Prostate gland (tissue), 2 donors: Measurements from ENCODE around the gene NLGN3.

Source experiments
- POLR2A ChIP-seq: fragments of 450-650 bp; IDR thresholded peaks from one replicate; pipeline ENCODE4 v1.6.1; 2016; ENCODE audit warnings: antibody characterized with exemption, mild to moderate bottlenecking
- POLR2AphosphoS5 ChIP-seq: sonication (generic); formaldehyde crosslinking; IDR thresholded peaks from one replicate; pipeline ENCODE4 v1.6.1; 2017; ENCODE audit warnings: antibody characterized with exemption
- TF ChIP-seq, protein P1 (sequence below), 4 experiments: fragments of 200-600 bp in 2 of 4; fragments of 450-650 bp in 2 of 4; sonication (generic) in 2 of 4; IDR thresholded peaks; 1 replicate in 3 of 4; 2 replicates in 1 of 4; pipeline ENCODE4 v1.5.1; 2016 to 2019; ENCODE audit warnings: antibody characterized with exemption in 4 of 4, mild to moderate bottlenecking in 2 of 4, moderate library complexity in 2 of 4

- TF ChIP-seq, protein P1, sequence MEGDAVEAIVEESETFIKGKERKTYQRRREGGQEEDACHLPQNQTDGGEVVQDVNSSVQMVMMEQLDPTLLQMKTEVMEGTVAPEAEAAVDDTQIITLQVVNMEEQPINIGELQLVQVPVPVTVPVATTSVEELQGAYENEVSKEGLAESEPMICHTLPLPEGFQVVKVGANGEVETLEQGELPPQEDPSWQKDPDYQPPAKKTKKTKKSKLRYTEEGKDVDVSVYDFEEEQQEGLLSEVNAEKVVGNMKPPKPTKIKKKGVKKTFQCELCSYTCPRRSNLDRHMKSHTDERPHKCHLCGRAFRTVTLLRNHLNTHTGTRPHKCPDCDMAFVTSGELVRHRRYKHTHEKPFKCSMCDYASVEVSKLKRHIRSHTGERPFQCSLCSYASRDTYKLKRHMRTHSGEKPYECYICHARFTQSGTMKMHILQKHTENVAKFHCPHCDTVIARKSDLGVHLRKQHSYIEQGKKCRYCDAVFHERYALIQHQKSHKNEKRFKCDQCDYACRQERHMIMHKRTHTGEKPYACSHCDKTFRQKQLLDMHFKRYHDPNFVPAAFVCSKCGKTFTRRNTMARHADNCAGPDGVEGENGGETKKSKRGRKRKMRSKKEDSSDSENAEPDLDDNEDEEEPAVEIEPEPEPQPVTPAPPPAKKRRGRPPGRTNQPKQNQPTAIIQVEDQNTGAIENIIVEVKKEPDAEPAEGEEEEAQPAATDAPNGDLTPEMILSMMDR (IDR thresholded peaks at IDR 0.05) = no peak
- no peak for TF ChIP-seq POLR2AphosphoS5
- TF ChIP-seq POLR2A = no peak
Measured at GRCh38 chrX:71214152-71214551, 69.5 kb downstream of the NLGN3 start.
